ENCODE results near the gene CDYL. TPM values are rescaled to one million over a fixed set of nuclear protein-coding genes. Genes with fewer than 3 reads are reported as not detected.
A peak's percentile ranks its signal among the peaks of the same experiment; 100 is the strongest.

The CDYL gene
- total RNA-seq, 2 donors from 2014 or later, result 6.6 to 8.0 TPM

DNA sequence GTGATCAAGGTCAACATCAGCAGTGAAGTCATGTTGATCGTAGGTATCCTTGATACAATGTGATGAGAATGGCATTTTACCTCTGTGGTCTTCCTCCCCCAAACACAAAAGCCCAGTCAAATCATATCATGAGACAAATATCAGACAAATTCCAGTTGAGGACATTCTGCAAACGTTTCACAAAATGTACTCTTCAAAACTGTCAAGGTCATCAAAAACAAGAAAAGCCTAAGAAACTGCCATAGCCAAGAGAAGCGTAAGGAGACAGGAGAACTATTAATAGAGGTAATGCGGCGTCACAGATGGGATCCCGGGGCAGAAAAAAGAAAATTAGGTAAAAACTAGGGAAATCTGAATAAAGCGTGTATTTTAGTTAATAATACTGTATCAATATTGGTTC is 7.4 kb upstream of the CDYL start:
- TF ChIP-seq POLR2A (IDR thresholded peaks at IDR 0.05) (no peak), CTCF (IDR thresholded peaks at IDR 0.05) (no peak)
- intact Hi-C loops (cut with DNase I), result loop anchor here (10.0 kb wide), 1 partner anchor 124 kb away; no protein-coding TSS in a partner anchor
- Histone ChIP-seq H3K36me3 (replicated peaks in 1 of 2; ENCODE audit: insufficient read depth in 1 of 2, low read depth in 2 of 2) (no peaks in the 10 kb centered on the region), H3K27ac (no peak overlapping the region), H3K4me3 (no peak overlapping the region), H3K4me1 (no peaks in the 10 kb centered on the region), H3K27me3 (no peaks in the 10 kb centered on the region), H3K9me3 (peaks cover 0 to 3% (median 0%) of the 10 kb centered on the region in 3 donors)
- DNase-seq, result no peak
- WGBS, 2 donors, result 60 to 65% methylated on average over 7 of the region's 7 CpGs
- ATAC-seq, result no peak

DNA sequence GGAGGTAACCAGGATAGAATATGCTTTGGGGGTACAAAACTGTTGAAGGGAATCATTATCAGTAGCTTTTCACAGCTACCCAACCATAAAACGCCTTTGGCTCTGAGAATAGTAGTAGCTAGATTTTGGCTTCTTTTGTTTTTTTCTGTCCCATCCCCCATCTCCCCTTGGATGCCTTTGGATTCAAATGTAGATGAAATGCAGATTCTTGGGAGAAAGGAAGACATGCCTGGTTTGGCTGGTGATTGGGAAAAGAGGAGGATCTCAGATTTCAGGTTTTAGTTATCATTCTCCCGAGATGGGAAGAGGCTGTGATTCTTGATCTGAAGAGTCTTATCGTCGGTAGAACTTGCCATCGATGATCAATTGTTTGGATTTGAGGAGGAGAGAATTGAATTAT is 3.5 kb upstream of the CDYL start:
- intact Hi-C loops (cut with DNase I), result no loop called here
- TF ChIP-seq POLR2A (IDR thresholded peaks at IDR 0.05) (no peak), CTCF (IDR thresholded peaks at IDR 0.05) (no peak)
- no peak for ATAC-seq

GRCh38 chr6:4773181-4773580 is 3.0 kb upstream of the CDYL start:
- H3K36me3 ChIP-seq (replicated peaks in 1 of 2; ENCODE audit: insufficient read depth in 1 of 2, low read depth in 2 of 2), result no peaks in the 10 kb centered on the region
- H3K27me3 ChIP-seq, result no peaks in the 10 kb centered on the region
- H3K9me3 ChIP-seq, result no peaks in the 10 kb centered on the region
- H3K4me1 ChIP-seq, result peaks cover 20% of the 10 kb centered on the region
- no peak overlapping the region for H3K27ac ChIP-seq
- 16 to 21% methylated on average over 7 of the region's 7 CpGs for WGBS, 2 donors
- H3K4me3 ChIP-seq, result no peak overlapping the region
- intact Hi-C loops (cut with DNase I), result no loop called here
- no peak for ATAC-seq
- no peak for DNase-seq
- TF ChIP-seq CTCF (IDR thresholded peaks at IDR 0.05), result no peak
- no peak for TF ChIP-seq POLR2A (IDR thresholded peaks at IDR 0.05)

More for the DNA sequence above, 3.5 kb upstream of the CDYL start:
- no peaks in the 10 kb centered on the region for H3K36me3 ChIP-seq (replicated peaks in 1 of 2; ENCODE audit: insufficient read depth in 1 of 2, low read depth in 2 of 2)
- H3K27ac ChIP-seq, result no peak overlapping the region
- no peak overlapping the region for H3K4me3 ChIP-seq
- no peaks in the 10 kb centered on the region for H3K9me3 ChIP-seq
- H3K27me3 ChIP-seq, result no peaks in the 10 kb centered on the region
- DNase-seq, result no peak
- 39% methylated on average over 5 of the region's 5 CpGs for WGBS, 2 donors
- H3K4me1 ChIP-seq, result peaks cover 15% of the 10 kb centered on the region

DNA sequence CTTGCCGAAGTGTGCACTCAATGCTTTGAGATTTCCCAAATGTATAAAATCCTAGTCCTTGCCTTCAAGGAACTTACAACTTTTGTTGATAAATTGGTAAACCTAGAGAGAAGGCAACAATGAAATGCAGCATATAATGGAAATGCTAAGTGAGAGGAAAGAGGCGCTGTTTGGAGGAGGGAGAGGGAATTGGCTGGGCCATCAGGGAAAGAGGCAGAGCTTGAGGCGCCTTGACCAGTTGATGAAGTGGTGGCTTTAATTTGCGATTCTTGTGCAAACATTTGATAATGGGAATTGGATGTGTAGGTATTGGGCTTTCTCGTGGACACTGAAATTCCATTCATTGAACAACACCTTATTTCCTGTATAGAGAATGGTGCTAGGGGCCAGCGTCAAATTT is 1.9 kb upstream of the CDYL start:
- TF ChIP-seq POLR2A (IDR thresholded peaks at IDR 0.05) (no peak), CTCF (IDR thresholded peaks at IDR 0.05) (no peak)
- H3K4me1 ChIP-seq, result peaks cover 20% of the 10 kb centered on the region
- no peak for ATAC-seq
- no peaks in the 10 kb centered on the region for H3K9me3 ChIP-seq
- no peak for DNase-seq
- peak overlapping the region in 2 of 4 donors; percentile 22 to 53 for H3K27ac ChIP-seq
- H3K27me3 ChIP-seq, result no peaks in the 10 kb centered on the region
- H3K36me3 ChIP-seq (replicated peaks in 1 of 2; ENCODE audit: insufficient read depth in 1 of 2, low read depth in 2 of 2), result no peaks in the 10 kb centered on the region
- 25% methylated on average over 6 of the region's 6 CpGs for WGBS, 2 donors
- intact Hi-C loops (cut with DNase I), result no loop called here
- no peak overlapping the region for H3K4me3 ChIP-seq

DNA sequence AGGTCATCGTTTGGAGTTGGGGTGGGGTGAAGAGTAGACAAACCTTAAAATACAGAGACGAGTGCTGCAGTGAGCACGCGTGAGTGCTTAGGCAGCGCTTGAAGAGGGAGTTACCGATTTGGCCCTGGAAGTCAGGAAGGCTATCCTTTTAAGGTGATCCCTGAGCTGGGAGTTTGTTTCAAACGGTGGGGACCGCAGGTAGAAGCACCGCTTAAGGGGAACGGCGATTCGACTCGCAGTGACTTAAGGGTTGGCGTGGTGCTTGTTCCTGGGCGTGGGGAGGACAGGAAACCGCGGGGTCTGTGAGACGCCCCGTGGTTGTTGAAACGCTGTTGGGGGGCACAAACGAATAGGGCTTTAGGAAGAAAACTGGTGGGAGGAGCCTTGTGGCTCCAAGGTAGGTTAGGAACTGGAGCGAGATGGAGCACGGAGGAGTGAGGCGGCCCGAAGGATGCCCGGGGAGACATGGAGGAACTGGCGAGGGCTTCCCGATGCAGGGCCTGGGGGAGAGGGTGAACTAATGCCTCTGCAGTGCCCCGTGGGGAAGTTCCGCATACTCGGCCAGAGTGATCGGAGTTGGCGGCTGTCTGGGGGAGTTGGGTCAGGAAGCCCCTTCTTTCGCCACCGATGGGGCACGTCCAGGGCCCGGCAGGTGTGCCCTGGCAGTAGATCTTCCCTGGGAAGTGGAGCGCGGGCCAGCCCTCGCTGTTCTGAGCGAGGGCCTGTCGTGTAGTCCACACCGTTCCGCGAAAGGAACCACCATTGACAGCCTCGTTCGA is 1.3 kb upstream of the CDYL start:
- Histone ChIP-seq H3K36me3 (replicated peaks in 1 of 2; ENCODE audit: insufficient read depth in 1 of 2, low read depth in 2 of 2) (no peaks in the 10 kb centered on the region), H3K27me3 (no peaks in the 10 kb centered on the region), H3K9me3 (no peaks in the 10 kb centered on the region), H3K4me1 (peaks cover 20% of the 10 kb centered on the region), H3K4me3 (peak overlapping the region; percentile 12 to 46), H3K27ac (peak overlapping the region; percentile 10 to 61 (median 38))
- intact Hi-C loops (cut with DNase I), result no loop called here
- WGBS, 2 donors, result 1% methylated on average over 32 to 47 of the region's 47 CpGs
- peak in 2 of 3 donors; percentile 11 to 14 for TF ChIP-seq POLR2A (IDR thresholded peaks at IDR 0.05)
- no peak for TF ChIP-seq CTCF (IDR thresholded peaks at IDR 0.05)
- ATAC-seq (peak; percentile 10), DNase-seq (peak; percentile 25 to 39 (median 32))

Data from body of pancreas (tissue), 4 donors.